NCI-H82 (cell line): Measurements from ENCODE around the gene SBNO1.
"Not testable (repeated sequence)": the region's sequence is repeated elsewhere in the genome, so short reads cannot be mapped to it uniquely, and the experiment has no call there.

Experiments
- DNase-seq: peaks from one replicate; lab custom pipeline; 2025; lab: John Stamatoyannopoulos, UW

Gene SBNO1

GRCh38 chr12:123248996-123249741, 115.5 kb downstream of the SBNO1 start:
- not testable (repeated sequence) for DNase-seq

GRCh38 chr12:123248129-123248528, 116.5 kb downstream of the SBNO1 start:
- not testable (repeated sequence) for DNase-seq

GRCh38 chr12:123245678-123246077, 119.0 kb downstream of the SBNO1 start:
- no peak for DNase-seq

- no peak for DNase-seq
Measured at GRCh38 chr12:123243671-123244262, 120.9 kb downstream of the SBNO1 start.

- DNase-seq = no peak
Measured at GRCh38 chr12:123242116-123242904, 122.3 kb downstream of the SBNO1 start.
